ENCODE results near the gene NGEF.

Gene NGEF

GRCh38 chr2:232886176-232886575 lies 126.9 kb downstream of the NGEF start:
- DNase-seq (ENCODE audit: low read depth in 2 of 2), result no peak

GRCh38 chr2:232885264-232885961 lies 127.6 kb downstream of the NGEF start:
- no peak for DNase-seq (ENCODE audit: low read depth in 2 of 2)

GRCh38 chr2:232884549-232885263 lies 128.3 kb downstream of the NGEF start:
- no peak for DNase-seq (ENCODE audit: low read depth in 2 of 2)

- no peak for DNase-seq (ENCODE audit: low read depth in 2 of 2)
Measured at GRCh38 chr2:232884001-232884421, 129.0 kb downstream of the NGEF start.

GRCh38 chr2:232883116-232883721 lies 129.8 kb downstream of the NGEF start:
- no peak for DNase-seq (ENCODE audit: low read depth in 2 of 2)

- DNase-seq (ENCODE audit: low read depth in 2 of 2), result no peak
Measured at GRCh38 chr2:232882505-232883115, 130.4 kb downstream of the NGEF start.

- DNase-seq (ENCODE audit: low read depth in 2 of 2), result no peak
Measured at GRCh38 chr2:232882085-232882484, 131.0 kb downstream of the NGEF start.

- DNase-seq (ENCODE audit: low read depth in 2 of 2), result no peak
Measured at GRCh38 chr2:232880764-232881351, 132.2 kb downstream of the NGEF start.

GRCh38 chr2:232879618-232880494 lies 133.2 kb downstream of the NGEF start:
- no peak for DNase-seq (ENCODE audit: low read depth in 2 of 2)

- no peak for DNase-seq (ENCODE audit: low read depth in 2 of 2)
Measured at GRCh38 chr2:232878855-232879617, 134.0 kb downstream of the NGEF start.

GRCh38 chr2:232877940-232878511 lies 135.0 kb downstream of the NGEF start:
- DNase-seq (ENCODE audit: low read depth in 2 of 2), result no peak

- no peak for DNase-seq (ENCODE audit: low read depth in 2 of 2)
Measured at GRCh38 chr2:232876978-232877441, 136.0 kb downstream of the NGEF start.

GRCh38 chr2:232876161-232876977 lies 136.7 kb downstream of the NGEF start:
- peak in 1 of 2 donors; percentile 25 for DNase-seq (ENCODE audit: low read depth in 2 of 2)

GRCh38 chr2:232875256-232876121 lies 137.6 kb downstream of the NGEF start:
- no peak for DNase-seq (ENCODE audit: low read depth in 2 of 2)

GRCh38 chr2:232874677-232875223 lies 138.3 kb downstream of the NGEF start:
- DNase-seq (ENCODE audit: low read depth in 2 of 2), result no peak

- DNase-seq (ENCODE audit: low read depth in 2 of 2), result no peak
Measured at GRCh38 chr2:232873909-232874641, 139.0 kb downstream of the NGEF start.

All from stimulated activated CD4-positive, alpha-beta T cell treated with anti-CD3 and anti-CD28 coated beads, Interleukin-4, amount 100 ng/mL, for 48 hours (primary cell).